Cardiac septum (tissue), 1 donor: ENCODE results near the gene UBTF. TPM values are rescaled to one million over a fixed set of nuclear protein-coding genes. Genes with fewer than 3 reads are reported as not detected.

Experiments used
- DNase-seq: peaks from one replicate; pipeline ENCODE4 v3.0.0-alpha.2; 2020; ENCODE audit warnings: low spot score
- intact Hi-C: fragments of 100-400 bp; cut with DNase I; formaldehyde crosslinking; loops from one replicate; pipeline ENCODE4 v1.14.0; 2022
- total RNA-seq: library from RNA; stranded (reverse); fragmentation: NEBNext Ultra II Directional; extraction: Animal tissue kit (Norgen Biotek cat#: 25700); gene quantifications from one replicate; pipeline ENCODE4 v1.2.1, GENCODE V29; 2021
- donor health status: DM: no; HTN: no; CAD: no.

Gene UBTF
- total RNA-seq, 1 donor from 2014 or later = 53.1 TPM

- no peak for DNase-seq
- intact Hi-C loops = loop anchor here (1.0 to 10.0 kb wide), 3 partner anchors 18 to 287 kb away; partner anchors contain the start of gene GPATCH8
These were observed 1.6 kb downstream of the UBTF start for GRCh38 chr17:44217738-44218343.

- intact Hi-C loops = loop anchor here (10.0 kb wide), 1 partner anchor 288 kb away; the partner anchor contains the start of gene GPATCH8
- DNase-seq = no peak
These were observed 2.8 kb downstream of the UBTF start for GRCh38 chr17:44216694-44217093.

- no peak for DNase-seq
- intact Hi-C loops = loop anchor here (10.0 kb wide), 1 partner anchor 289 kb away; the partner anchor contains the start of gene GPATCH8
These were observed 3.3 kb downstream of the UBTF start for GRCh38 chr17:44216173-44216572.

- intact Hi-C loops = loop anchor here (5.0 to 10.0 kb wide), 2 partner anchors 132 to 290 kb away; partner anchors contain the start of genes GPATCH8 and GRN
- no peak for DNase-seq
These were observed 4.6 kb downstream of the UBTF start for GRCh38 chr17:44214896-44215295.

GRCh38 chr17:44214230-44214494 is 5.3 kb downstream of the UBTF start:
- no peak for DNase-seq
- intact Hi-C loops = loop anchor here (5.0 to 10.0 kb wide), 2 partner anchors 133 to 291 kb away; partner anchors contain the start of genes GPATCH8 and GRN

- intact Hi-C loops = loop anchor here (5.0 to 10.0 kb wide), 2 partner anchors 134 to 291 kb away; partner anchors contain the start of genes GPATCH8 and GRN
- no peak for DNase-seq
These were observed 5.9 kb downstream of the UBTF start for GRCh38 chr17:44213403-44214229.

- intact Hi-C loops = loop anchor here (5.0 to 10.0 kb wide), 2 partner anchors 135 to 292 kb away; partner anchors contain the start of genes GPATCH8 and GRN
These were observed 6.7 kb downstream of the UBTF start for GRCh38 chr17:44212507-44213402.

GRCh38 chr17:44211281-44212265 is 7.9 kb downstream of the UBTF start:
- intact Hi-C loops = loop anchor here (2.0 to 10.0 kb wide), 3 partner anchors 119 to 293 kb away; partner anchors contain the start of genes GPATCH8 and GRN
- DNase-seq = no peak

More at GRCh38 chr17:44212507-44213402, 6.7 kb downstream of the UBTF start:
- DNase-seq = no peak

GRCh38 chr17:44210342-44211192 is 8.9 kb downstream of the UBTF start:
- peak; percentile 96 for DNase-seq
- intact Hi-C loops = loop anchor here (2.0 to 10.0 kb wide), 3 partner anchors 120 to 294 kb away; partner anchors contain the start of genes GPATCH8 and GRN

- intact Hi-C loops = loop anchor here (2.0 to 10.0 kb wide), 3 partner anchors 121 to 295 kb away; partner anchors contain the start of genes GPATCH8 and GRN
- no peak for DNase-seq
These were observed 9.6 kb downstream of the UBTF start for GRCh38 chr17:44209786-44210341.

GRCh38 chr17:44207743-44208142 is 11.7 kb downstream of the UBTF start:
- intact Hi-C loops = no loop called here

GRCh38 chr17:44207319-44207718 is 12.2 kb downstream of the UBTF start:
- intact Hi-C loops = no loop called here
- DNase-seq = no peak

More at GRCh38 chr17:44207743-44208142, 11.7 kb downstream of the UBTF start:
- no peak for DNase-seq

- intact Hi-C loops = no loop called here
- no peak for DNase-seq
These were observed 12.7 kb downstream of the UBTF start for GRCh38 chr17:44206825-44207155.

GRCh38 chr17:44205962-44206824 is 13.3 kb downstream of the UBTF start:
- intact Hi-C loops = no loop called here
- DNase-seq = no peak

- no peak for DNase-seq
- intact Hi-C loops = no loop called here
These were observed 15.0 kb downstream of the UBTF start for GRCh38 chr17:44204441-44204882.
